ENCODE results near the gene NAT8L. TPM values are rescaled to one million over a fixed set of nuclear protein-coding genes. Genes with fewer than 3 reads are reported as not detected.

The NAT8L gene
- total RNA-seq, 2 experiments from 2014 or later, result not detected

DNA sequence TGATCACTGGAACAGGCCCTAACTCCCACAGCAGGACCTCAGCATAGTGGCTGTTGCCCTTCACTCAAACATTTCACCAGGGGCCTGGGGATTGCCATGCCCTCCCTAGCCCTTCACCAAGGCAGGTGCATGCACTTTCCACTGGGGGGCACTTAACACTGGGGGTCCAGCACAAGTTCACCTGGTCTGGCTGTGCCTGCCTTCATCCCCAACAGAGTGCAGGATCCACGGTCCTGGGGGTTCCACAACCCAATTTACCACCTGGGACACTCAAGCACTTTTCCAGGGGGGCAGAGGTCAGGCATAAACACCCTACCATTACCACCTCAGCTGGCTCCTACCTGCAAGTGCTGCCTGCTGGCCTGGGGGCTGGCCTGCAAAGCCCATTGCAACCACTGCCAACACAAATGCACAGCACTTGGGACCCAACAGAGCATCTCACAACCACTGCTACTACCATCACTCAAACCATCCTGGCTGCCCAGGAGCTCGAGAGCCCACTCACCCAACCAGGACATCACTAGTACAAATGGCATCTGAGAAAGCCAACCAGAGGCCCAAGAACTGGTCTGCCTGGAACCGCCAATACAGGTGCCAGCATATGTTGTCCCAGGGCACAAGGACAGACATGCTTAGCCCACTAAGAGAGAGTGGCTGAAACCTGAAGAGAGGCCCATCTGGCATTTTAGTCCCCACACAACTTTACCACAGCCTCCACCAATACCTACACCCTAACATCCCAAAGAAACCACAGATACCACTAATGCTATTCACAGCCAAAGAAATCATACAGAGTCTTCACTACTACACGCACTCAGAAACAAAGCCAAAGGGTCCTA lies 43.1 kb downstream of the NAT8L start:
- ChIA-PET CTCF (ENCODE audit: unreplicated experiment) (no interaction called here), POLR2A (no interaction called here)
- DNase-seq (ENCODE audit: low spot score), result no peak
- Histone ChIP-seq H3K4me2 (ENCODE audit: low read length) (no peak overlapping the region), H2AFZ (ENCODE audit: low read length) (no peak overlapping the region), H3K36me3 (ENCODE audit: insufficient read depth, low read length) (no peaks in the 10 kb centered on the region), H3K9me2 (ENCODE audit: insufficient read depth, low read length) (no peaks in the 10 kb centered on the region), H3K79me2 (ENCODE audit: insufficient read depth, low read depth, low read length) (no peaks in the 10 kb centered on the region), H3K27ac (ENCODE audit: low read depth, low read length, poor library complexity, severe bottlenecking) (no peak overlapping the region), H4K20me1 (ENCODE audit: insufficient read depth, low read length) (no peaks in the 10 kb centered on the region), H3K4me3 (ENCODE audit: low read depth, low read length, poor library complexity, severe bottlenecking) (no peak overlapping the region), H3K4me1 (ENCODE audit: insufficient read depth, low read length, poor library complexity, severe bottlenecking) (no peaks in the 10 kb centered on the region), H3K9me3 (ENCODE audit: low read length) (peaks cover 20% of the 10 kb centered on the region)
- TF ChIP-seq EZH2phosphoT487 (IDR thresholded peaks at IDR 0.05; ENCODE audit: borderline replicate concordance, low read depth, low read length), result no peak
- TF ChIP-seq, protein P1, sequence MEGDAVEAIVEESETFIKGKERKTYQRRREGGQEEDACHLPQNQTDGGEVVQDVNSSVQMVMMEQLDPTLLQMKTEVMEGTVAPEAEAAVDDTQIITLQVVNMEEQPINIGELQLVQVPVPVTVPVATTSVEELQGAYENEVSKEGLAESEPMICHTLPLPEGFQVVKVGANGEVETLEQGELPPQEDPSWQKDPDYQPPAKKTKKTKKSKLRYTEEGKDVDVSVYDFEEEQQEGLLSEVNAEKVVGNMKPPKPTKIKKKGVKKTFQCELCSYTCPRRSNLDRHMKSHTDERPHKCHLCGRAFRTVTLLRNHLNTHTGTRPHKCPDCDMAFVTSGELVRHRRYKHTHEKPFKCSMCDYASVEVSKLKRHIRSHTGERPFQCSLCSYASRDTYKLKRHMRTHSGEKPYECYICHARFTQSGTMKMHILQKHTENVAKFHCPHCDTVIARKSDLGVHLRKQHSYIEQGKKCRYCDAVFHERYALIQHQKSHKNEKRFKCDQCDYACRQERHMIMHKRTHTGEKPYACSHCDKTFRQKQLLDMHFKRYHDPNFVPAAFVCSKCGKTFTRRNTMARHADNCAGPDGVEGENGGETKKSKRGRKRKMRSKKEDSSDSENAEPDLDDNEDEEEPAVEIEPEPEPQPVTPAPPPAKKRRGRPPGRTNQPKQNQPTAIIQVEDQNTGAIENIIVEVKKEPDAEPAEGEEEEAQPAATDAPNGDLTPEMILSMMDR (conservative IDR thresholded peaks at IDR 0.05; ENCODE audit: low read length), result no peak
- BruUV-seq (replicated peaks), result no TSS peak
- intact Hi-C loops (cut with micrococcal nuclease; ENCODE audit: unreplicated experiment), result no loop called here

DNA sequence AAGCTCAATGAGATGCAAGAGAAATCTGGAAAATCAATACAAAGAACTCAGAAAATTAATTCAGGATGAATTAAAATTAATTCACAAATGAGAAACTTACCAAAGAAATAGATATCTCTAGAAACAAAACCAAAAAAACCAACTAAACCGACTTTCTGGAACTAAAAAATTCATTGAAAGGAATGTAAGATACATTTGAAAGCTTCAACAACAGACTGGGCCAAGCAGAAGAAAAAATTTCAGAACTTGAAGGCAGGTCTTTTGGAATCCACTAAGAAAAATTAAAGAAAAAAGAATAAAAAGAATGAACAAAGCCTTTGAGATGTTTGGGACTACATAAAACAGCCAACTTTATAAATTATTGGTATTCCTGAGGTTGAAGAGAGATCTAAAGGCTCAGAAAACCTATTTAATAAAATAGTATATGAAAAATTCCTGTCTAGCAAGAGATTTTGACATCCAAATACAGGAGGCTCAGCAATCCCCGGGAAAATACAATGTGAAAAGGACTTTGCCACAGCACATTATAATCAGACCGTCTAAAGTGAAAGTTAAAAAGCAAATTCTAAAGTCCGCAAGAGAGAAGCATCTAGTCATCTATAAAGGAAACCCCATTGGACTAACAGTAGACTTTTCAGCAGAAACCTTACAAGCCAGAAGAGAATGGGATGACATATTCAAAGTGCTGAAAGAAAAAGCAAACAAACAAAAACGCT lies 44.2 kb downstream of the NAT8L start:
- no peaks in the 10 kb centered on the region for H4K20me1 ChIP-seq (ENCODE audit: insufficient read depth, low read length)
- H3K36me3 ChIP-seq (ENCODE audit: insufficient read depth, low read length), result no peaks in the 10 kb centered on the region
- no peak for TF ChIP-seq EZH2phosphoT487 (IDR thresholded peaks at IDR 0.05; ENCODE audit: borderline replicate concordance, low read depth, low read length)
- TF ChIP-seq, protein P1 (conservative IDR thresholded peaks at IDR 0.05; ENCODE audit: low read length), result no peak
- H3K9me3 ChIP-seq (ENCODE audit: low read length), result peaks cover 20% of the 10 kb centered on the region
- H3K79me2 ChIP-seq (ENCODE audit: insufficient read depth, low read depth, low read length), result no peaks in the 10 kb centered on the region
- H2AFZ ChIP-seq (ENCODE audit: low read length), result no peak overlapping the region
- DNase-seq (ENCODE audit: low spot score), result no peak
- no peak overlapping the region for H3K4me2 ChIP-seq (ENCODE audit: low read length)
- no TSS peak for BruUV-seq (replicated peaks)
- H3K4me3 ChIP-seq (ENCODE audit: low read depth, low read length, poor library complexity, severe bottlenecking), result no peak overlapping the region
- CTCF ChIA-PET (ENCODE audit: unreplicated experiment), result no interaction called here
- no peak overlapping the region for H3K27ac ChIP-seq (ENCODE audit: low read depth, low read length, poor library complexity, severe bottlenecking)
- intact Hi-C loops (cut with micrococcal nuclease; ENCODE audit: unreplicated experiment), result no loop called here
- POLR2A ChIA-PET, result no interaction called here
- no peaks in the 10 kb centered on the region for H3K4me1 ChIP-seq (ENCODE audit: insufficient read depth, low read length, poor library complexity, severe bottlenecking)
- no peaks in the 10 kb centered on the region for H3K9me2 ChIP-seq (ENCODE audit: insufficient read depth, low read length)
